Measurements from ENCODE around the gene ANP32A.

DNA sequence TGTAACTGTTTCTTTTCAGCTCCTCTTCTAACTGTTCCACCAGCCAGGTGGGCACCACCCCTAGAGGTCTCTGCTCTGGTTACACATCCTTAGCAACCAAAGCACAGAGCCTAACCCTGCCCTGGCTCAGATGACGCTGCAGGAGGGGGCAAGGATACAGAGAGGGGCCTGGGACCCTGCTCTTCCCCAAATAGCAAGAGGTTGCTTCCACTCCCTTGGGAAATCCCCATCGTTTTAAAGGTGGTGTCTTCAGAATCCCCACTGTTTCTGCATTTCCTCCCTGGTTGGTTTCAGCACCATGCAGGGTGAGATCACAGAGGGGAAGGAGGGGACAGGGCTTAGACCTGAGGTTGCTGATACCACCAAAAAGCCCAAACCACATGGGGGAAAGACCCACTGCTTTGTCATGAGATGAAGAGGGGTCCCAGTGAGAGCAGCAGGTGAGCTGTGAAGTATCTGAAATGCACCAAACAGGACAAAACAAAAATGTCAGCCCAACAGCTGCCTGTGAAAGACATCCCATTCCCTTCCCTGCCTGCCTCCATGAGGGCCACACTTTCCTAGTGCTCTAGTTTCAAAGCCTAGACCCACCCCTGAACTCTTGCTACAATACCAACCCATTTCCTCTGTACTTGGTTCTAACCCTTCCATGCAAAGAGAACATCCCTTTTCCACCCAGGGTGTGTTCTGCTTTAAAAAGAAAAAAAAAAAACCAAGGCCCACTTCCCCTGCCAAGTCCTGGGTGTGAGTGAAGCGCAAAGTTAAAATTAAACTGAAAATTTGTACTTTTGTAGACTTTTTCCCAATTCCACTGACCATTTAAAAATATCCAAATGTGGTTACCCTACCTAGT is 29.0 kb downstream of the ANP32A start:
- TF ChIP-seq POLR2A (IDR thresholded peaks at IDR 0.05; ENCODE audit: low read depth, low read length) = no peak
- TF ChIP-seq POLR2AphosphoS5 (IDR thresholded peaks at IDR 0.05; ENCODE audit: low read depth, low read length) = no peak
- TF ChIP-seq TAF1 (IDR thresholded peaks at IDR 0.05; ENCODE audit: borderline replicate concordance, low read depth, low read length) = no peak
